ENCODE data around the gene FMN2. TPM values are rescaled to one million over a fixed set of nuclear protein-coding genes. Genes with fewer than 3 reads are reported as not detected.

FMN2 gene
- total RNA-seq, 4 donors from 2014 or later: 3.6 to 35.5 (median 5.6) TPM

GRCh38 chr1:240134596-240134995 is 42.9 kb downstream of the FMN2 start:
- Histone ChIP-seq H3K4me1 (peaks cover 0 to 3% (median 0%) of the 10 kb centered on the region in 4 donors), H3K27me3 (no peaks in the 10 kb centered on the region), H3K27ac (no peak overlapping the region), H3K4me3 (no peak overlapping the region), H3K9me3 (no peaks in the 10 kb centered on the region), H3K36me3 (no peaks in the 10 kb centered on the region)
- intact Hi-C loops (cut with DNase I; ENCODE audit: low total_unique reads): no loop called here
- no peak for DNase-seq
- in situ Hi-C loops (cut with MboI; ENCODE audit: low pct_ligation_motif_present in 1 of 4, low pct_unique_long_range_greater_than_20kb in 1 of 4, low sequenced_read_pairs in 3 of 4): no loop called here
- WGBS, 2 donors (ENCODE audit: low coverage in 1 of 2): 80 to 95% methylated on average over 1 to 2 of the region's 2 CpGs
- no peak for TF ChIP-seq EP300 (IDR thresholded peaks at IDR 0.05; ENCODE audit: low read depth)
- no peak for TF ChIP-seq POLR2AphosphoS5 (IDR thresholded peaks at IDR 0.05)
- TF ChIP-seq CTCF (IDR thresholded peaks at IDR 0.05): no peak
- no peak for TF ChIP-seq POLR2A (IDR thresholded peaks at IDR 0.05)

- in situ Hi-C loops (cut with MboI; ENCODE audit: low pct_ligation_motif_present in 1 of 4, low pct_unique_long_range_greater_than_20kb in 1 of 4, low sequenced_read_pairs in 3 of 4): no loop called here
Measured at GRCh38 chr1:240136402-240136801, 44.7 kb downstream of the FMN2 start.

GRCh38 chr1:240138867-240139266 is 47.2 kb downstream of the FMN2 start:
- 66 to 100% methylated on average over 1 to 4 of the region's 4 CpGs for WGBS, 2 donors (ENCODE audit: low coverage in 1 of 2)
- H3K27ac ChIP-seq: no peak overlapping the region

More at GRCh38 chr1:240136402-240136801, 44.7 kb downstream of the FMN2 start:
- TF ChIP-seq POLR2A (IDR thresholded peaks at IDR 0.05) (no peak), EP300 (IDR thresholded peaks at IDR 0.05; ENCODE audit: low read depth) (no peak), POLR2AphosphoS5 (IDR thresholded peaks at IDR 0.05) (no peak), CTCF (IDR thresholded peaks at IDR 0.05) (no peak)
- no peak overlapping the region for H3K27ac ChIP-seq
- no peaks in the 10 kb centered on the region for H3K4me1 ChIP-seq
- H3K27me3 ChIP-seq: no peaks in the 10 kb centered on the region
- intact Hi-C loops (cut with DNase I; ENCODE audit: low total_unique reads): no loop called here
- no peaks in the 10 kb centered on the region for H3K9me3 ChIP-seq
- no peak overlapping the region for H3K4me3 ChIP-seq
- WGBS, 2 donors (ENCODE audit: low coverage in 1 of 2): 75 to 79% methylated on average over 1 to 3 of the region's 3 CpGs
- H3K36me3 ChIP-seq: no peaks in the 10 kb centered on the region
- DNase-seq: no peak

GRCh38 chr1:240139511-240139910 is 47.8 kb downstream of the FMN2 start:
- DNase-seq: no peak
- H3K4me3 ChIP-seq: no peak overlapping the region
- in situ Hi-C loops (cut with MboI; ENCODE audit: low pct_ligation_motif_present in 1 of 4, low pct_unique_long_range_greater_than_20kb in 1 of 4, low sequenced_read_pairs in 3 of 4): no loop called here
- WGBS, 2 donors (ENCODE audit: low coverage in 1 of 2): 85 to 93% methylated on average over 5 of the region's 5 CpGs
- no peaks in the 10 kb centered on the region for H3K4me1 ChIP-seq
- H3K27me3 ChIP-seq: no peaks in the 10 kb centered on the region
- intact Hi-C loops (cut with DNase I; ENCODE audit: low total_unique reads): no loop called here
- no peaks in the 10 kb centered on the region for H3K9me3 ChIP-seq
- no peak overlapping the region for H3K27ac ChIP-seq
- no peak for TF ChIP-seq EP300 (IDR thresholded peaks at IDR 0.05; ENCODE audit: low read depth)
- TF ChIP-seq POLR2AphosphoS5 (IDR thresholded peaks at IDR 0.05): no peak
- TF ChIP-seq CTCF (IDR thresholded peaks at IDR 0.05): no peak
- no peak for TF ChIP-seq POLR2A (IDR thresholded peaks at IDR 0.05)
- no peaks in the 10 kb centered on the region for H3K36me3 ChIP-seq

More at GRCh38 chr1:240138867-240139266, 47.2 kb downstream of the FMN2 start:
- intact Hi-C loops (cut with DNase I; ENCODE audit: low total_unique reads) (no loop called here), in situ Hi-C loops (cut with MboI; ENCODE audit: low pct_ligation_motif_present in 1 of 4, low pct_unique_long_range_greater_than_20kb in 1 of 4, low sequenced_read_pairs in 3 of 4) (no loop called here)
- DNase-seq: no peak
- no peaks in the 10 kb centered on the region for H3K27me3 ChIP-seq
- H3K4me1 ChIP-seq: no peaks in the 10 kb centered on the region
- no peaks in the 10 kb centered on the region for H3K9me3 ChIP-seq
- no peaks in the 10 kb centered on the region for H3K36me3 ChIP-seq
- H3K4me3 ChIP-seq: no peak overlapping the region
- TF ChIP-seq CTCF (IDR thresholded peaks at IDR 0.05) (no peak), EP300 (IDR thresholded peaks at IDR 0.05; ENCODE audit: low read depth) (no peak), POLR2A (IDR thresholded peaks at IDR 0.05) (no peak), POLR2AphosphoS5 (IDR thresholded peaks at IDR 0.05) (no peak)
